Mesodermal cell (in vitro differentiated cells): ENCODE measurements around the gene CBLL1.

Experiments used
- H3K27ac ChIP-seq: 2 replicates; pipeline ENCODE4 v1.7.0; 2013; ENCODE audit warnings: mild to moderate bottlenecking, low read depth, low read length, moderate library complexity; ENCODE audit not compliant: severe bottlenecking
- H3K36me3 ChIP-seq: 2 replicates; pipeline ENCODE4 v1.7.1; 2013; ENCODE audit warnings: mild to moderate bottlenecking, low read length, moderate library complexity; ENCODE audit not compliant: control insufficient read depth, insufficient read depth
- H3K4me1 ChIP-seq: one replicate; pipeline ENCODE4 v1.7.1; 2013; ENCODE audit warnings: mild to moderate bottlenecking, low read length; ENCODE audit not compliant: insufficient read depth, control insufficient read depth, poor library complexity, severe bottlenecking
- H3K4me3 ChIP-seq: 2 replicates; pipeline ENCODE4 v1.7.0; 2013; ENCODE audit warnings: low read length, control low read depth, mild to moderate bottlenecking; ENCODE audit not compliant: insufficient read depth, poor library complexity, severe bottlenecking; ENCODE audit errors: extremely low read depth
- H3K9me3 ChIP-seq: 2 replicates; pipeline ENCODE4 v1.7.1; 2013; ENCODE audit warnings: mild to moderate bottlenecking, low read length, moderate library complexity; ENCODE audit not compliant: control insufficient read depth
- WGBS, 2 experiments: methylation state at CpG; one replicate each; pipeline ENCODE4 v1.1.5; 2013; ENCODE audit warnings: missing lambda C conversion rate in 2 of 2; ENCODE audit not compliant: insufficient coverage in 2 of 2; 5-methylcytosine and 5-hydroxymethylcytosine counted together

The CBLL1 gene

GRCh38 chr7:107782374-107782773 is 38.4 kb downstream of the CBLL1 start:
- Histone ChIP-seq H3K4me3 (no peak overlapping the region), H3K36me3 (no peaks in the 10 kb centered on the region), H3K9me3 (no peaks in the 10 kb centered on the region), H3K27ac (no peak overlapping the region), H3K4me1 (no peaks in the 10 kb centered on the region)
- WGBS, 2 experiments = no CpG with 5 or more reads among the region's 3 CpGs

GRCh38 chr7:107783648-107784047 is 39.7 kb downstream of the CBLL1 start:
- Histone ChIP-seq H3K27ac (no peak overlapping the region), H3K36me3 (no peaks in the 10 kb centered on the region), H3K4me1 (no peaks in the 10 kb centered on the region), H3K4me3 (no peak overlapping the region), H3K9me3 (no peaks in the 10 kb centered on the region)
- WGBS, 2 experiments = no CpG with 5 or more reads among the region's 1 CpG

- Histone ChIP-seq H3K9me3 (no peaks in the 10 kb centered on the region), H3K4me3 (no peak overlapping the region), H3K36me3 (no peaks in the 10 kb centered on the region), H3K27ac (no peak overlapping the region), H3K4me1 (no peaks in the 10 kb centered on the region)
- WGBS, 2 experiments = no CpG with 5 or more reads among the region's 2 CpGs
These were observed 41.2 kb downstream of the CBLL1 start for GRCh38 chr7:107785170-107785569.

GRCh38 chr7:107785926-107786325 is 42.0 kb downstream of the CBLL1 start:
- no peak overlapping the region for H3K27ac ChIP-seq
- H3K4me3 ChIP-seq = no peak overlapping the region
- H3K4me1 ChIP-seq = no peaks in the 10 kb centered on the region
- WGBS, 2 experiments = 100% methylated on average over 1 of the region's 2 CpGs; no CpG with 5 or more reads in 1 of the 2 experiments
- no peaks in the 10 kb centered on the region for H3K9me3 ChIP-seq
- no peaks in the 10 kb centered on the region for H3K36me3 ChIP-seq

- H3K27ac ChIP-seq = no peak overlapping the region
- H3K4me3 ChIP-seq = no peak overlapping the region
- no CpG with 5 or more reads among the region's 1 CpG for WGBS, 2 experiments
- H3K9me3 ChIP-seq = no peaks in the 10 kb centered on the region
- H3K4me1 ChIP-seq = no peaks in the 10 kb centered on the region
- H3K36me3 ChIP-seq = no peaks in the 10 kb centered on the region
These were observed 44.3 kb downstream of the CBLL1 start for GRCh38 chr7:107788216-107788615.

GRCh38 chr7:107788662-107789061 is 44.7 kb downstream of the CBLL1 start:
- WGBS, 2 experiments = no CpG with 5 or more reads among the region's 3 CpGs
- H3K9me3 ChIP-seq = no peaks in the 10 kb centered on the region
- H3K36me3 ChIP-seq = no peaks in the 10 kb centered on the region
- no peak overlapping the region for H3K4me3 ChIP-seq
- no peak overlapping the region for H3K27ac ChIP-seq
- H3K4me1 ChIP-seq = no peaks in the 10 kb centered on the region

- Histone ChIP-seq H3K9me3 (no peaks in the 10 kb centered on the region), H3K36me3 (no peaks in the 10 kb centered on the region), H3K27ac (no peak overlapping the region), H3K4me3 (no peak overlapping the region), H3K4me1 (no peaks in the 10 kb centered on the region)
- 76 to 94% methylated on average over 3 to 4 of the region's 6 CpGs for WGBS, 2 experiments
These were observed 45.7 kb downstream of the CBLL1 start for GRCh38 chr7:107789647-107790046.

- H3K4me1 ChIP-seq = no peaks in the 10 kb centered on the region
- no peaks in the 10 kb centered on the region for H3K9me3 ChIP-seq
- H3K27ac ChIP-seq = no peak overlapping the region
- H3K36me3 ChIP-seq = no peaks in the 10 kb centered on the region
- WGBS, 2 experiments = 95 to 100% methylated on average over 5 of the region's 6 CpGs
- no peak overlapping the region for H3K4me3 ChIP-seq
These were observed 48.4 kb downstream of the CBLL1 start for GRCh38 chr7:107792364-107792763.

- no peak overlapping the region for H3K27ac ChIP-seq
- 75 to 85% methylated on average over 4 to 5 of the region's 6 CpGs for WGBS, 2 experiments
- no peak overlapping the region for H3K4me3 ChIP-seq
These were observed 55.8 kb downstream of the CBLL1 start for GRCh38 chr7:107799647-107800264.

GRCh38 chr7:107803009-107803610 is 59.2 kb downstream of the CBLL1 start, which contains the start of gene SLC26A3:
SLC26A3 (minus strand) TSS chr7:107803223; CDS start chr7:107794509, 8,714 bp downstream.
- WGBS, 2 experiments = 80 to 100% methylated on average over 1 to 2 of the region's 2 CpGs

More at GRCh38 chr7:107799647-107800264, 55.8 kb downstream of the CBLL1 start:
- no peaks in the 10 kb centered on the region for H3K9me3 ChIP-seq
- H3K36me3 ChIP-seq = no peaks in the 10 kb centered on the region
- no peaks in the 10 kb centered on the region for H3K4me1 ChIP-seq

GRCh38 chr7:107809179-107809578 is 65.2 kb downstream of the CBLL1 start:
- Histone ChIP-seq H3K27ac (no peak overlapping the region), H3K4me3 (no peak overlapping the region), H3K4me1 (no peaks in the 10 kb centered on the region), H3K36me3 (no peaks in the 10 kb centered on the region), H3K9me3 (no peaks in the 10 kb centered on the region)
- 85 to 91% methylated on average over 4 of the region's 4 CpGs for WGBS, 2 experiments

More at GRCh38 chr7:107803009-107803610, 59.2 kb downstream of the CBLL1 start, which contains the start of gene SLC26A3:
- H3K9me3 ChIP-seq = no peaks in the 10 kb centered on the region
- H3K4me3 ChIP-seq = no peak within 1 kb of the TSS
- H3K36me3 ChIP-seq = no peaks in the 10 kb centered on the region
- no peaks in the 10 kb centered on the region for H3K4me1 ChIP-seq
- H3K27ac ChIP-seq = no peak within 1 kb of the TSS
